Psoas muscle (tissue), 8 donors: ENCODE data around the gene SETD5. TPM values are rescaled to one million over a fixed set of nuclear protein-coding genes. Genes with fewer than 3 reads are reported as not detected.

Experiments used
- ATAC-seq, 4 donors: fragments of 200-7000 bp; cut with Tn5 transposase; one replicate each; pipeline ENCODE4 v1.9.1; 2020; ENCODE audit warnings: moderate library complexity in 3 of 4, mild to moderate bottlenecking in 2 of 4
- DNase-seq, 2 donors: peaks; one replicate each; pipeline ENCODE4 v3.0.0-alpha.2; 2020
- H3K27ac ChIP-seq: fragments of 200-600 bp; one replicate; pipeline ENCODE4 v1.8.0; 2022
- H3K27me3 ChIP-seq, 3 donors: fragments of 200-600 bp in 1 of 3; one replicate each; pipeline versions ENCODE4 v1.6.1 to v1.8.0; 2013 to 2022; ENCODE audit warnings: low read length in 2 of 3, mild to moderate bottlenecking in 2 of 3, moderate library complexity in 1 of 3; ENCODE audit not compliant: insufficient read depth in 3 of 3
- H3K36me3 ChIP-seq, 2 donors: fragments of 200-600 bp in 1 of 2; one replicate each; pipeline versions ENCODE4 v1.6.1 to v1.8.0; 2013 to 2022; ENCODE audit warnings: low read depth in 1 of 2, mild to moderate bottlenecking in 1 of 2, moderate library complexity in 1 of 2; ENCODE audit not compliant: insufficient read depth in 1 of 2
- H3K4me1 ChIP-seq: fragments of 200-600 bp; one replicate; pipeline ENCODE4 v1.8.0; 2022
- H3K4me3 ChIP-seq: fragments of 200-600 bp; one replicate; pipeline ENCODE4 v1.8.0; 2022; ENCODE audit warnings: mild to moderate bottlenecking
- H3K9me3 ChIP-seq: fragments of 200-600 bp; one replicate; pipeline ENCODE4 v1.8.0; 2022
- CTCF ChIP-seq: fragments of 200-600 bp; IDR thresholded peaks from one replicate; pipeline ENCODE4 v1.8.0; 2022; ENCODE audit warnings: antibody characterized with exemption
- WGBS, 3 donors: extraction: QIAGEN DNeasy Blood & Tissue Kit; methylation state at CpG; one replicate each; pipeline versions ENCODE4 v1.1.6 to v1.1.7; 2013; 5-methylcytosine and 5-hydroxymethylcytosine counted together
- intact Hi-C, 2 donors: fragments of 100-400 bp; cut with DNase I; formaldehyde crosslinking; loops; one replicate each; pipeline versions ENCODE4 v1.11.0 to v1.14.2; 2022
- polyA plus RNA-seq, 3 donors: library from polyadenylated mRNA; stranded (reverse); fragments of 200-250 nt; gene quantifications; one replicate each; pipeline ENCODE4 v1.2.3, GENCODE V29; 2013
- total RNA-seq, 4 donors: library from RNA; stranded (reverse); fragmentation: NEBNext Ultra II Directional in 2 of 4; extraction: Animal tissue kit (Norgen Biotek cat#: 25700) in 2 of 4; gene quantifications; one replicate each; pipeline versions ENCODE4 v1.2.1 to v1.2.4, GENCODE V29; 2021 to 2023
- donor health status: healthy with polysubstance abuse.
- donor health status: DM: no; HTN: no; CAD: no; lungs with moderate emphysema.
- donor health status: Bipolar disorder and iron deficiency.
- donor health status: healthy.
- donor health status: DM: yes; HTN: yes; CAD: no.
- donor health status: DM: no; HTN: no; CAD: no.
- donor health status: DM: no; HTN: no; CAD: no.
- donor health status: DM: yes; HTN: yes; CAD: no.

The SETD5 gene
- total and polyA plus RNA-seq, 7 donors: 12.8 to 69.3 (median 58.3) TPM

GRCh38 chr3:9468460-9468859 lies 71.0 kb downstream of the SETD5 start:
- peak in 2 of 4 donors; percentile 20 to 22 for ATAC-seq

GRCh38 chr3:9469986-9470385 lies 72.6 kb downstream of the SETD5 start:
- Histone ChIP-seq H3K27ac (no peak overlapping the region), H3K4me3 (no peak overlapping the region), H3K4me1 (no peaks in the 10 kb centered on the region), H3K36me3 (peaks cover 48 to 100% of the 10 kb centered on the region in 2 donors), H3K27me3 (no peaks in the 10 kb centered on the region), H3K9me3 (no peaks in the 10 kb centered on the region)
- no peak for ATAC-seq
- 91 to 96% (median 93%) methylated on average over 3 of the region's 3 CpGs for WGBS, 3 donors
- no peak for DNase-seq
- intact Hi-C loops: loop anchor here in 1 of 2 donors (5.0 kb wide), 2 partner anchors 43 to 83 kb away; no protein-coding TSS in a partner anchor
- TF ChIP-seq CTCF: no peak

More at GRCh38 chr3:9468460-9468859, 71.0 kb downstream of the SETD5 start:
- Histone ChIP-seq H3K27ac (no peak overlapping the region), H3K4me3 (no peak overlapping the region), H3K27me3 (no peaks in the 10 kb centered on the region), H3K36me3 (peaks cover 41 to 100% of the 10 kb centered on the region in 2 donors), H3K4me1 (no peaks in the 10 kb centered on the region), H3K9me3 (no peaks in the 10 kb centered on the region)
- 90 to 96% (median 90%) methylated on average over 7 of the region's 7 CpGs for WGBS, 3 donors
- intact Hi-C loops: loop anchor here in 1 of 2 donors (5.0 kb wide), 2 partner anchors 41 to 81 kb away; no protein-coding TSS in a partner anchor
- DNase-seq: no peak
- TF ChIP-seq CTCF: no peak

- intact Hi-C loops: no loop called here
- no peaks in the 10 kb centered on the region for H3K9me3 ChIP-seq
- no peaks in the 10 kb centered on the region for H3K27me3 ChIP-seq
- no peak overlapping the region for H3K27ac ChIP-seq
- peaks cover 57 to 100% of the 10 kb centered on the region in 2 donors for H3K36me3 ChIP-seq
- no peak for TF ChIP-seq CTCF
- no peak overlapping the region for H3K4me3 ChIP-seq
- no peak for DNase-seq
- no peaks in the 10 kb centered on the region for H3K4me1 ChIP-seq
- no peak for ATAC-seq
These were observed 76.2 kb downstream of the SETD5 start for GRCh38 chr3:9473496-9474065.

GRCh38 chr3:9474482-9474881 lies 77.1 kb downstream of the SETD5 start:
- Histone ChIP-seq H3K27me3 (no peaks in the 10 kb centered on the region), H3K9me3 (no peaks in the 10 kb centered on the region), H3K4me3 (no peak overlapping the region), H3K4me1 (no peaks in the 10 kb centered on the region), H3K36me3 (peaks cover 51 to 100% of the 10 kb centered on the region in 2 donors), H3K27ac (no peak overlapping the region)
- intact Hi-C loops: no loop called here
- DNase-seq (no peak), ATAC-seq (no peak)
- 91 to 97% (median 93%) methylated on average over 6 of the region's 6 CpGs for WGBS, 3 donors
- TF ChIP-seq CTCF: no peak

GRCh38 chr3:9476935-9477334 lies 79.5 kb downstream of the SETD5 start:
- 94 to 96% (median 94%) methylated on average over 5 of the region's 5 CpGs for WGBS, 3 donors
- intact Hi-C loops: loop anchor here (5.0 kb wide), 2 partner anchors 35 to 45 kb away; no protein-coding TSS in a partner anchor

More at GRCh38 chr3:9476935-9477334, 79.5 kb downstream of the SETD5 start:
- peaks cover 37 to 100% of the 10 kb centered on the region in 2 donors for H3K36me3 ChIP-seq
- DNase-seq (no peak), ATAC-seq (no peak)
- no peaks in the 10 kb centered on the region for H3K27me3 ChIP-seq
- H3K9me3 ChIP-seq: no peaks in the 10 kb centered on the region
- no peak overlapping the region for H3K4me3 ChIP-seq
- no peak for TF ChIP-seq CTCF
- no peak overlapping the region for H3K27ac ChIP-seq
- H3K4me1 ChIP-seq: no peaks in the 10 kb centered on the region
